Globus pallidus (tissue), 1 donor: ENCODE measurements around the gene MTIF2.
"Not testable (repeated sequence)": the region's sequence is repeated elsewhere in the genome, so short reads cannot be mapped to it uniquely, and the experiment has no call there.

Experiments used
- DNase-seq: peaks from one replicate; pipeline ENCODE4 v3.0.0-alpha.2; 2015; ENCODE audit warnings: low spot score

Gene MTIF2

GRCh38 chr2:55268907-55269644 is at the start of gene MTIF2:
Gene MTIF2, minus strand, starts transcription at chr2:55269231. Its CDS starts 5,373 bp downstream, at chr2:55263858.
- peak; percentile 89 for DNase-seq

GRCh38 chr2:55314985-55315384 is 46.0 kb upstream of the MTIF2 start:
- DNase-seq = no peak

- no peak for DNase-seq
Measured at GRCh38 chr2:55311444-55311870, 42.4 kb upstream of the MTIF2 start.

GRCh38 chr2:55309446-55309845 is 40.4 kb upstream of the MTIF2 start:
- no peak for DNase-seq

GRCh38 chr2:55302241-55302640 is 33.2 kb upstream of the MTIF2 start:
- DNase-seq = no peak

GRCh38 chr2:55301277-55301676 is 32.2 kb upstream of the MTIF2 start:
- DNase-seq = no peak

GRCh38 chr2:55296393-55296792 is 27.4 kb upstream of the MTIF2 start:
- no peak for DNase-seq

GRCh38 chr2:55283083-55283482 is 14.1 kb upstream of the MTIF2 start:
- DNase-seq = no peak

GRCh38 chr2:55282110-55282917 is 13.3 kb upstream of the MTIF2 start:
- peak; percentile 75 for DNase-seq

- DNase-seq = not testable (repeated sequence)
Measured at GRCh38 chr2:55280851-55281546, 12.0 kb upstream of the MTIF2 start.

GRCh38 chr2:55279859-55280424 is 10.9 kb upstream of the MTIF2 start:
- DNase-seq = not testable (repeated sequence)

- DNase-seq = not testable (repeated sequence)
Measured at GRCh38 chr2:55279214-55279835, 10.3 kb upstream of the MTIF2 start.

GRCh38 chr2:55277310-55277709 is 8.3 kb upstream of the MTIF2 start:
- DNase-seq = no peak

GRCh38 chr2:55274346-55274745 is 5.3 kb upstream of the MTIF2 start:
- DNase-seq = not testable (repeated sequence)

- DNase-seq = peak; percentile 11
Measured at GRCh38 chr2:55269645-55269990, 587 bp upstream of the MTIF2 start.

GRCh38 chr2:55268288-55268906 is 634 bp downstream of the MTIF2 start:
- no peak for DNase-seq

- DNase-seq = not testable (repeated sequence)
Measured at GRCh38 chr2:55259586-55259985, 9.4 kb downstream of the MTIF2 start.

GRCh38 chr2:55252832-55253231 is 16.2 kb downstream of the MTIF2 start:
- no peak for DNase-seq

- DNase-seq = no peak
Measured at GRCh38 chr2:55247025-55247424, 22.0 kb downstream of the MTIF2 start.

- no peak for DNase-seq
Measured at GRCh38 chr2:55245411-55245810, 23.6 kb downstream of the MTIF2 start.

- no peak for DNase-seq
Measured at GRCh38 chr2:55242617-55243016, 26.4 kb downstream of the MTIF2 start.
